ENCODE data around the gene BAD.

GRCh38 chr11:64313491-64314145 lies 29.2 kb upstream of the BAD start:
- TF ChIP-seq CTCF (conservative IDR thresholded peaks at IDR 0.05; ENCODE audit: low read depth, low read length) (no peak), EZH2 (IDR thresholded peaks at IDR 0.05; ENCODE audit: borderline replicate concordance, low read depth, low read length, poor library complexity, severe bottlenecking) (no peak)
